K562 (cell line): ENCODE measurements around the gene QPRT. TPM values are rescaled to one million over a fixed set of nuclear protein-coding genes. Genes with fewer than 3 reads are reported as not detected.

Source experiments
- ATAC-seq: fragments of 200-7000 bp; cut with Tn5 transposase; 3 replicates; pipeline ENCODE4 v1.9.1; 2020; ENCODE audit warnings: moderate library complexity
- BruUV-seq: library from RNA; stranded (reverse); fragments of 400-500 nt; replicated peaks from 2 replicates; lab custom pipeline; 2021; lab: Mats Ljungman, UMichigan
- CTCF ChIA-PET: fragments of 300-600 bp; formaldehyde crosslinking; extraction: SDS; loops from one replicate; lab custom pipeline; 2021; ENCODE audit warnings: low intra/inter-chr PET ratio; lab: Yijun Ruan, JAX
- POLR2A ChIA-PET: fragments of 300-600, 350-650 bp; sonication (Branson Sonifier 250); formaldehyde crosslinking; extraction: SDS; loops from one replicate; lab custom pipeline; 2021; ENCODE audit warnings: antibody characterized with exemption, inconsistent platforms; lab: Yijun Ruan, JAX
- DNase-seq, 4 experiments: peaks; one replicate each; pipeline versions ENCODE4 v3.0.0 to v3.0.0-alpha.2; 2011 to 2018; ENCODE audit warnings: low spot score in 3 of 4, mixed read lengths in 3 of 4; ENCODE audit errors: extremely low read depth in 1 of 4
- FAIRE-seq: peaks from 2 replicates; lab custom pipeline; 2011; peaks lifted over from hg19 to GRCh38; lab: Jason Lieb, UNC
- H2AFZ ChIP-seq: 2 replicates; pipeline ENCODE4 v1.6.0; 2011; ENCODE audit warnings: low read depth, low read length, control low read depth, inconsistent platforms
- H3K27ac ChIP-seq: fragments of 200-600 bp; 3 replicates; pipeline ENCODE4 v1.8.0; 2011; ENCODE audit warnings: low read depth, mild to moderate bottlenecking, control low read depth, inconsistent platforms, low read length, moderate library complexity, mixed read lengths; ENCODE audit errors: extremely low read depth
- H3K27me3 ChIP-seq, 2 experiments: fragments of 300-600 bp in 1 of 2; 2 replicates in 1 of 2; 3 replicates in 1 of 2; pipeline versions ENCODE4 v1.6.0 to v1.8.0; 2011; ENCODE audit warnings: inconsistent platforms in 2 of 2, low read length in 2 of 2, mild to moderate bottlenecking in 1 of 2, mixed read lengths in 1 of 2, moderate library complexity in 1 of 2; ENCODE audit not compliant: control insufficient read depth in 2 of 2, insufficient read depth in 2 of 2
- H3K36me3 ChIP-seq: fragments of 300-600 bp; 3 replicates; pipeline ENCODE4 v1.8.0; 2011; ENCODE audit warnings: mild to moderate bottlenecking, low read length, inconsistent platforms; ENCODE audit not compliant: control insufficient read depth, insufficient read depth
- H3K4me1 ChIP-seq, 2 experiments: fragments of 200-600 bp in 1 of 2; replicated peaks in 1 of 2; 2 replicates in 1 of 2; 3 replicates in 1 of 2; pipeline versions ENCODE4 v1.5.1 to v1.8.0; 2011; ENCODE audit warnings: inconsistent platforms in 2 of 2, low read length in 2 of 2, mild to moderate bottlenecking in 1 of 2, mixed read lengths in 1 of 2, moderate library complexity in 1 of 2; ENCODE audit not compliant: control insufficient read depth in 2 of 2, insufficient read depth in 2 of 2
- H3K4me2 ChIP-seq: 2 replicates; pipeline ENCODE4 v1.6.1; 2011; ENCODE audit warnings: low read length, control low read depth, inconsistent platforms, mixed read lengths; ENCODE audit not compliant: insufficient read depth
- H3K4me3 ChIP-seq: fragments of 200-600 bp; sonication (generic), shearing (Covaris generic); 2 replicates; pipeline ENCODE4 v1.5.1; 2016; ENCODE audit warnings: control low read depth, inconsistent platforms
- H3K79me2 ChIP-seq: fragments of 200-600 bp; 3 replicates; pipeline ENCODE4 v1.8.0; 2011; ENCODE audit warnings: low read length, inconsistent platforms; ENCODE audit not compliant: control insufficient read depth, insufficient read depth
- H3K9ac ChIP-seq, 2 experiments: 2 replicates each; pipeline versions ENCODE4 v1.6.0 to v1.6.1; 2011; ENCODE audit warnings: low read depth in 2 of 2, low read length in 2 of 2, control low read depth in 1 of 2, inconsistent platforms in 1 of 2, mild to moderate bottlenecking in 1 of 2, mixed read lengths in 1 of 2; ENCODE audit not compliant: insufficient read depth in 1 of 2
- H3K9me1 ChIP-seq: one replicate; pipeline ENCODE4 v1.6.0; 2011; ENCODE audit warnings: inconsistent platforms, mild to moderate bottlenecking, low read length, moderate library complexity; ENCODE audit not compliant: control insufficient read depth, insufficient read depth
- H3K9me3 ChIP-seq: replicated peaks from 2 replicates; pipeline ENCODE4 v1.5.1; 2011; ENCODE audit warnings: low read depth, low read length, inconsistent platforms; ENCODE audit not compliant: control insufficient read depth, insufficient read depth
- H4K20me1 ChIP-seq: replicated peaks from 2 replicates; pipeline ENCODE4 v1.6.1; 2011; ENCODE audit warnings: low read length, inconsistent platforms, mixed read lengths; ENCODE audit not compliant: control insufficient read depth, insufficient read depth
- ARNT ChIP-seq, 2 experiments: fragments of 450-650 bp; IDR thresholded peaks; 2 replicates each; pipeline ENCODE4 v1.6.1; 2016; ENCODE audit warnings: mild to moderate bottlenecking in 1 of 2
- BCOR ChIP-seq: fragments of 450-650 bp; IDR thresholded peaks from 2 replicates; pipeline ENCODE4 v1.6.1; 2016
- CBFA2T3 ChIP-seq: fragments of 450-650 bp; IDR thresholded peaks from 2 replicates; pipeline ENCODE4 v1.6.1; 2017
- ELF2 ChIP-seq: fragments of 250-450 bp; sonication (Bioruptor Pico); IDR thresholded peaks from 2 replicates; pipeline ENCODE4 v1.5.0; 2021; ENCODE audit warnings: mild to moderate bottlenecking
- ELF4 ChIP-seq: fragments of 450-650 bp; formaldehyde crosslinking; IDR thresholded peaks from 2 replicates; pipeline ENCODE4 v1.4.0; 2022; ENCODE audit warnings: missing genetic modification characterization
- HDGF ChIP-seq: fragments of 450-650 bp; IDR thresholded peaks from 2 replicates; pipeline ENCODE4 v1.6.1; 2016
- KDM1A ChIP-seq, 2 experiments: fragments of 450-650 bp; IDR thresholded peaks; 2 replicates each; pipeline ENCODE4 v1.6.1; 2016; ENCODE audit warnings: mild to moderate bottlenecking in 2 of 2
- THRAP3 ChIP-seq: fragments of 450-650 bp; IDR thresholded peaks from 2 replicates; pipeline ENCODE4 v1.6.1; 2016; ENCODE audit warnings: mild to moderate bottlenecking, inconsistent platforms, borderline replicate concordance
- ZNF121 ChIP-seq: sonication (generic); formaldehyde crosslinking; conservative IDR thresholded peaks from 2 replicates; pipeline ENCODE4 v1.8.0; 2022; ENCODE audit warnings: missing genetic modification reagents
- ZNF217 ChIP-seq: sonication (generic); formaldehyde crosslinking; IDR thresholded peaks from 2 replicates; pipeline ENCODE4 v1.8.0; 2022; ENCODE audit warnings: mild to moderate bottlenecking, missing genetic modification reagents
- WGBS: fragments of 100-300 bp; shearing (Covaris generic); methylation state at CpG from one replicate; pipeline ENCODE4 v1.1.6; 2016; ENCODE audit warnings: low coverage, mixed read lengths; ENCODE audit not compliant: insufficient coverage; ENCODE audit errors: missing lambda C conversion rate; 5-methylcytosine and 5-hydroxymethylcytosine counted together
- in situ Hi-C: fragments of 300-500 bp; cut with MboI; formaldehyde crosslinking; loops from 4 replicates; pipeline ENCODE4 v1.15.0; 2018; ENCODE audit warnings: inconsistent platforms, mixed read lengths
- intact Hi-C: fragments of 100-400 bp; cut with micrococcal nuclease; formaldehyde crosslinking; loops from 2 replicates; pipeline ENCODE4 v1.14.2; 2022
- polyA plus RNA-seq, 8 experiments: library from polyadenylated mRNA; depleted of rRNA in 4 of 8; stranded (reverse) in 5 of 8; unstranded in 3 of 8; fragments of >200 nt; fragmentation: Nextera tagmentation in 2 of 8; fragmentation: Illumina TruSeq in 1 of 8; extraction: Ambion mirVana in 2 of 8; extraction: Trizol in 1 of 8; gene quantifications; 2 replicates each; pipeline versions ENCODE4 v1.2.1 to v1.2.3, GENCODE V29; 2011 to 2014; ENCODE audit warnings: inconsistent platforms in 1 of 8, missing spikeins in 1 of 8
- total RNA-seq, 7 experiments: library from RNA; depleted of rRNA in 6 of 7; stranded (reverse); fragments of >200 nt in 6 of 7; fragmentation: Illumina TruSeq in 2 of 7; extraction: Trizol in 2 of 7; gene quantifications; 2 replicates each; pipeline versions ENCODE4 v1.2.1 to v1.2.3, GENCODE V29; 2011 to 2021; ENCODE audit warnings: low replicate concordance in 1 of 7
- TF ChIP-seq, protein P1 (sequence below): sonication (generic); formaldehyde crosslinking; IDR thresholded peaks from 2 replicates; pipeline ENCODE4 v1.8.1; 2022; ENCODE audit warnings: missing genetic modification reagents
- TF ChIP-seq, protein P2 (sequence below): fragments of 450-650 bp; formaldehyde crosslinking; IDR thresholded peaks from 2 replicates; pipeline ENCODE4 v1.4.0; 2020; ENCODE audit warnings: mild to moderate bottlenecking, mixed read lengths
- TF ChIP-seq, protein P3 (sequence below), 2 experiments: IDR thresholded peaks; 2 replicates each; pipeline ENCODE4 v1.6.1; 2011; ENCODE audit warnings: borderline replicate concordance in 1 of 2, control low read depth in 1 of 2, low read depth in 1 of 2, low read length in 1 of 2, mild to moderate bottlenecking in 1 of 2, mixed read lengths in 1 of 2, moderate library complexity in 1 of 2; ENCODE audit not compliant: insufficient read depth in 1 of 2, insufficient read length in 1 of 2, poor library complexity in 1 of 2, severe bottlenecking in 1 of 2; ENCODE audit errors: extremely low read depth in 1 of 2
- TF ChIP-seq, protein P4 (sequence below): fragments of 450-650 bp; IDR thresholded peaks from 2 replicates; pipeline ENCODE4 v1.6.1; 2018; ENCODE audit warnings: mild to moderate bottlenecking, low read depth; ENCODE audit not compliant: partially characterized antibody
- TF ChIP-seq, protein P5 (sequence below), 3 experiments: IDR thresholded peaks in 2 of 3; conservative IDR thresholded peaks in 1 of 3; 2 replicates each; pipeline ENCODE4 v1.5.1; 2011 to 2012; ENCODE audit warnings: low read length in 3 of 3, mild to moderate bottlenecking in 3 of 3, control low read depth in 2 of 3, improper control_type of control experiment in 1 of 3, inconsistent platforms in 1 of 3, low read depth in 1 of 3, mixed read lengths in 1 of 3, moderate library complexity in 1 of 3; ENCODE audit not compliant: insufficient read depth in 2 of 3

QPRT gene
- total and polyA plus RNA-seq, 9 of the 15 experiments (the other 6 are each of a cell fraction or from before 2014, with no cell fraction given): 7.7 to 112 (median 64.1) TPM

DNA sequence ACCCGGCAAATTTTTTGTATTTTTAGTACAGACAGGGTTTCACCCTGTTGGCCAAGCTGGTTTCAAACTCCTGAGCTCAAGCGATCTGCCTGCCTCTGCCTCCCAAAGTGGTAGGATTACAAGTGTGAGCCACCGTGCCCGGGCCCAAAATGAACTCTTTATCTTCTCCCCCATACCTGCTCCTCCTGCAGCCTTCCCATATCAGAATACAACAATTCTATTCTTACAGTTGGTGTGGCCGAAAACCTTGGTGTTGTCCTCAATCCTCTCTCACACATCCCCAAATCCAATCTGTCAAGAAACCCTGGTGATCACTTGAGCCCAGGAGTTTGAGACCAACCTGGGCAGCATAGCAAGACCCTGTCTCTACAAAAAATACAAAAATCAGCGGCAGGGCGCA is 35.4 kb upstream of the QPRT start:
- WGBS: 53% methylated on average over 7 of the region's 7 CpGs
- FAIRE-seq (no peak), DNase-seq (peak in 1 of 4 experiments; percentile 1), ATAC-seq (no peak)
- H3K9ac ChIP-seq: no peak overlapping the region
- no peak overlapping the region for H3K4me2 ChIP-seq
- no peaks in the 10 kb centered on the region for H3K9me1 ChIP-seq
- no peaks in the 10 kb centered on the region for H3K36me3 ChIP-seq
- no peaks in the 10 kb centered on the region for H4K20me1 ChIP-seq
- peaks cover 21 to 24% of the 10 kb centered on the region in 2 experiments for H3K4me1 ChIP-seq
- H3K9me3 ChIP-seq: no peaks in the 10 kb centered on the region
- H3K4me3 ChIP-seq: no peak overlapping the region
- H3K79me2 ChIP-seq: no peaks in the 10 kb centered on the region
- in situ Hi-C loops: no loop called here
- H3K27ac ChIP-seq: no peak overlapping the region
- CTCF ChIA-PET: no interaction called here
- H2AFZ ChIP-seq: peak overlapping the region; percentile 5; the same call in 1 of the 2 replicates
- intact Hi-C loops: loop anchor here (5.0 kb wide), 3 partner anchors 34 to 69 kb away; partner anchors contain the start of gene QPRT
- no peaks in the 10 kb centered on the region for H3K27me3 ChIP-seq
- BruUV-seq: no TSS peak
- POLR2A ChIA-PET: interaction anchor here (1.1 kb wide), 1 partner anchor 21 kb away, joined by 4 read pairs; no protein-coding TSS in a partner anchor
- TF ChIP-seq ZNF217 (CRISPR knock-in tag) (no peak), ELF4 (CRISPR knock-in tag) (no peak), BCOR (0 out of 2 replicates have a peak, but pooled peaks have one; percentile 3), ELF2 (CRISPR knock-in tag) (no peak), ARNT (IDR thresholded peaks at IDR 0.05) (no peak), KDM1A (IDR thresholded peaks at IDR 0.05) (no peak), ZNF121 (CRISPR knock-in tag) (peak; percentile 89), CBFA2T3 (peak; percentile 40; the same call in 1 of the 2 replicates), HDGF (no peak), THRAP3 (no peak)
- TF ChIP-seq, protein P1, sequence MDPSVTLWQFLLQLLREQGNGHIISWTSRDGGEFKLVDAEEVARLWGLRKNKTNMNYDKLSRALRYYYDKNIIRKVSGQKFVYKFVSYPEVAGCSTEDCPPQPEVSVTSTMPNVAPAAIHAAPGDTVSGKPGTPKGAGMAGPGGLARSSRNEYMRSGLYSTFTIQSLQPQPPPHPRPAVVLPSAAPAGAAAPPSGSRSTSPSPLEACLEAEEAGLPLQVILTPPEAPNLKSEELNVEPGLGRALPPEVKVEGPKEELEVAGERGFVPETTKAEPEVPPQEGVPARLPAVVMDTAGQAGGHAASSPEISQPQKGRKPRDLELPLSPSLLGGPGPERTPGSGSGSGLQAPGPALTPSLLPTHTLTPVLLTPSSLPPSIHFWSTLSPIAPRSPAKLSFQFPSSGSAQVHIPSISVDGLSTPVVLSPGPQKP: no peak
- TF ChIP-seq, protein P2, sequence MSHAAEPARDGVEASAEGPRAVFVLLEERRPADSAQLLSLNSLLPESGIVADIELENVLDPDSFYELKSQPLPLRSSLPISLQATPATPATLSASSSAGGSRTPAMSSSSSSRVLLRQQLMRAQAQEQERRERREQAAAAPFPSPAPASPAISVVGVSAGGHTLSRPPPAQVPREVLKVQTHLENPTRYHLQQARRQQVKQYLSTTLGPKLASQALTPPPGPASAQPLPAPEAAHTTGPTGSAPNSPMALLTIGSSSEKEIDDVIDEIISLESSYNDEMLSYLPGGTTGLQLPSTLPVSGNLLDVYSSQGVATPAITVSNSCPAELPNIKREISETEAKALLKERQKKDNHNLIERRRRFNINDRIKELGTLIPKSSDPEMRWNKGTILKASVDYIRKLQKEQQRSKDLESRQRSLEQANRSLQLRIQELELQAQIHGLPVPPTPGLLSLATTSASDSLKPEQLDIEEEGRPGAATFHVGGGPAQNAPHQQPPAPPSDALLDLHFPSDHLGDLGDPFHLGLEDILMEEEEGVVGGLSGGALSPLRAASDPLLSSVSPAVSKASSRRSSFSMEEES: no peak
- TF ChIP-seq, protein P3, sequence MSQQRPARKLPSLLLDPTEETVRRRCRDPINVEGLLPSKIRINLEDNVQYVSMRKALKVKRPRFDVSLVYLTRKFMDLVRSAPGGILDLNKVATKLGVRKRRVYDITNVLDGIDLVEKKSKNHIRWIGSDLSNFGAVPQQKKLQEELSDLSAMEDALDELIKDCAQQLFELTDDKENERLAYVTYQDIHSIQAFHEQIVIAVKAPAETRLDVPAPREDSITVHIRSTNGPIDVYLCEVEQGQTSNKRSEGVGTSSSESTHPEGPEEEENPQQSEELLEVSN (IDR thresholded peaks at IDR 0.05; ENCODE audit: borderline replicate concordance in 1 of 2, extremely low read depth in 1 of 2, insufficient read depth in 1 of 2, insufficient read length in 1 of 2, low read depth in 1 of 2, low read length in 1 of 2, poor library complexity in 1 of 2, severe bottlenecking in 1 of 2): no peak
- TF ChIP-seq, protein P4, sequence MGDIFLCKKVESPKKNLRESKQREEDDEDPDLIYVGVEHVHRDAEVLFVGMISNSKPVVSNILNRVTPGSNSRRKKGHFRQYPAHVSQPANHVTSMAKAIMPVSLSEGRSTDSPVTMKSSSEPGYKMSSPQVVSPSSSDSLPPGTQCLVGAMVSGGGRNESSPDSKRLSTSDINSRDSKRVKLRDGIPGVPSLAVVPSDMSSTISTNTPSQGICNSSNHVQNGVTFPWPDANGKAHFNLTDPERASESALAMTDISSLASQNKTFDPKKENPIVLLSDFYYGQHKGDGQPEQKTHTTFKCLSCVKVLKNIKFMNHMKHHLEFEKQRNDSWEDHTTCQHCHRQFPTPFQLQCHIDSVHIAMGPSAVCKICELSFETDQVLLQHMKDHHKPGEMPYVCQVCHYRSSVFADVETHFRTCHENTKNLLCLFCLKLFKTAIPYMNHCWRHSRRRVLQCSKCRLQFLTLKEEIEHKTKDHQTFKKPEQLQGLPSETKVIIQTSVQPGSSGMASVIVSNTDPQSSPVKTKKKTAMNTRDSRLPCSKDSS: no peak
- TF ChIP-seq, protein P5, sequence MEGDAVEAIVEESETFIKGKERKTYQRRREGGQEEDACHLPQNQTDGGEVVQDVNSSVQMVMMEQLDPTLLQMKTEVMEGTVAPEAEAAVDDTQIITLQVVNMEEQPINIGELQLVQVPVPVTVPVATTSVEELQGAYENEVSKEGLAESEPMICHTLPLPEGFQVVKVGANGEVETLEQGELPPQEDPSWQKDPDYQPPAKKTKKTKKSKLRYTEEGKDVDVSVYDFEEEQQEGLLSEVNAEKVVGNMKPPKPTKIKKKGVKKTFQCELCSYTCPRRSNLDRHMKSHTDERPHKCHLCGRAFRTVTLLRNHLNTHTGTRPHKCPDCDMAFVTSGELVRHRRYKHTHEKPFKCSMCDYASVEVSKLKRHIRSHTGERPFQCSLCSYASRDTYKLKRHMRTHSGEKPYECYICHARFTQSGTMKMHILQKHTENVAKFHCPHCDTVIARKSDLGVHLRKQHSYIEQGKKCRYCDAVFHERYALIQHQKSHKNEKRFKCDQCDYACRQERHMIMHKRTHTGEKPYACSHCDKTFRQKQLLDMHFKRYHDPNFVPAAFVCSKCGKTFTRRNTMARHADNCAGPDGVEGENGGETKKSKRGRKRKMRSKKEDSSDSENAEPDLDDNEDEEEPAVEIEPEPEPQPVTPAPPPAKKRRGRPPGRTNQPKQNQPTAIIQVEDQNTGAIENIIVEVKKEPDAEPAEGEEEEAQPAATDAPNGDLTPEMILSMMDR (IDR thresholded peaks at IDR 0.05 in 2 of 3, conservative IDR thresholded peaks at IDR 0.05 in 1 of 3; ENCODE audit: insufficient read depth in 2 of 3, low read depth in 1 of 3, low read length in 3 of 3): no peak
